ENCODE data around the gene FSIP1. TPM values are rescaled to one million over a fixed set of nuclear protein-coding genes. Genes with fewer than 3 reads are reported as not detected.

FSIP1 gene
- total and polyA plus RNA-seq, 8 donors, result 0.38 to 2.7 (median 0.83) TPM

- Histone ChIP-seq H3K9me3 (no peaks in the 10 kb centered on the region), H3K27me3 (no peaks in the 10 kb centered on the region), H3K4me3 (no peak overlapping the region), H3K36me3 (peaks cover 4 to 77% of the 10 kb centered on the region in 2 donors), H3K4me1 (no peaks in the 10 kb centered on the region), H3K27ac (no peak overlapping the region)
- intact Hi-C loops (cut with DNase I), result no loop called here
- no peak for ATAC-seq
- no peak for DNase-seq
- no peak for TF ChIP-seq CTCF (IDR thresholded peaks at IDR 0.05)
Observed at GRCh38 chr15:39593071-39593655, 189.5 kb downstream of the FSIP1 start.

GRCh38 chr15:39592500-39592899 lies 190.1 kb downstream of the FSIP1 start:
- Histone ChIP-seq H3K27ac (no peak overlapping the region), H3K36me3 (peaks cover 4 to 84% of the 10 kb centered on the region in 2 donors), H3K27me3 (no peaks in the 10 kb centered on the region), H3K4me3 (no peak overlapping the region), H3K4me1 (no peaks in the 10 kb centered on the region), H3K9me3 (no peaks in the 10 kb centered on the region)
- ATAC-seq, result no peak
- intact Hi-C loops (cut with DNase I), result no loop called here
- DNase-seq, result no peak
- no peak for TF ChIP-seq CTCF (IDR thresholded peaks at IDR 0.05)

GRCh38 chr15:39591896-39592315 lies 190.7 kb downstream of the FSIP1 start:
- Histone ChIP-seq H3K27me3 (no peaks in the 10 kb centered on the region), H3K4me1 (no peaks in the 10 kb centered on the region), H3K9me3 (no peaks in the 10 kb centered on the region), H3K4me3 (no peak overlapping the region), H3K27ac (no peak overlapping the region), H3K36me3 (peaks cover 4 to 90% of the 10 kb centered on the region in 2 donors)
- DNase-seq (no peak), ATAC-seq (no peak)
- intact Hi-C loops (cut with DNase I), result no loop called here
- no peak for TF ChIP-seq CTCF (IDR thresholded peaks at IDR 0.05)

GRCh38 chr15:39591141-39591895 lies 191.3 kb downstream of the FSIP1 start:
- intact Hi-C loops (cut with DNase I), result no loop called here
- Histone ChIP-seq H3K9me3 (no peaks in the 10 kb centered on the region), H3K4me3 (no peak overlapping the region), H3K4me1 (no peaks in the 10 kb centered on the region), H3K27ac (no peak overlapping the region), H3K27me3 (no peaks in the 10 kb centered on the region), H3K36me3 (peaks cover 4 to 96% of the 10 kb centered on the region in 2 donors)
- DNase-seq (no peak), ATAC-seq (no peak)
- TF ChIP-seq CTCF (IDR thresholded peaks at IDR 0.05), result no peak

- Histone ChIP-seq H3K36me3 (peaks cover 4 to 97% of the 10 kb centered on the region in 2 donors), H3K9me3 (no peaks in the 10 kb centered on the region), H3K4me1 (no peaks in the 10 kb centered on the region), H3K27me3 (no peaks in the 10 kb centered on the region), H3K4me3 (no peak overlapping the region), H3K27ac (no peak overlapping the region)
- no peak for TF ChIP-seq CTCF (IDR thresholded peaks at IDR 0.05)
- ATAC-seq (no peak), DNase-seq (no peak)
- intact Hi-C loops (cut with DNase I), result loop anchor here in 1 of 2 donors (10.0 kb wide), 2 partner anchors 165 to 415 kb away; no protein-coding TSS in a partner anchor
Observed at GRCh38 chr15:39589815-39590644, 192.6 kb downstream of the FSIP1 start.

Data from left lung (tissue), 10 donors.